Heart left ventricle (tissue), 13 donors: Measurements from ENCODE around the gene HCN2.

Experiments
- CTCF ChIP-seq, 12 donors: fragments of 200-600 bp; sonication (generic) in 4 of 12; IDR thresholded peaks; one replicate each; pipeline versions ENCODE4 v1.5.0 to v1.8.0; 2018 to 2022; ENCODE audit warnings: antibody characterized with exemption in 12 of 12, mild to moderate bottlenecking in 5 of 12
- POLR2A ChIP-seq, 2 donors: fragments of 450-650 bp; IDR thresholded peaks; one replicate each; pipeline ENCODE4 v1.6.1; 2017; ENCODE audit warnings: antibody characterized with exemption in 2 of 2, mild to moderate bottlenecking in 2 of 2, moderate library complexity in 2 of 2
- donor health status: ischemic (EF 13 %, LVEDD 7.1; RV severe dilation, severe dysfunction).
- donor health status: DM: no; HTN: yes; CAD: no.
- donor health status: DM: no; HTN: no; CAD: no.
- donor health status: ischemic (EF 25% LVEDD 6.9; RV normal size, moderate dysfunction).
- donor health status: ischemic (EF 25% LVEDD 5.7; RV mildly dilated, moderate dysfunction).
- donor health status: ischemic (EF 35%, LVEDD 5.7; RV mildly dilated, moderate dysfunction).
- donor health status: nonischemic (EF 11% LVEDD 7.7; RV severe dilation, severe dysfunction).
- donor health status: DM: yes; HTN: yes; CAD: no.
- donor health status: PGD.
- donor health status: ischemic (EF 29% LVEDD 5.4; RV normal size, mild dysfunction).
- donor health status: nonischemic (EF 23%, LVEDD 6.1; RV moderate dilation, normal function).

GRCh38 chr19:556611-557382, 32.9 kb upstream of the HCN2 start:
- TF ChIP-seq CTCF (IDR thresholded peaks at IDR 0.05) (no peak), POLR2A (IDR thresholded peaks at IDR 0.05) (no peak)
